ENCODE measurements around the gene NTRK2.

NTRK2 gene

DNA sequence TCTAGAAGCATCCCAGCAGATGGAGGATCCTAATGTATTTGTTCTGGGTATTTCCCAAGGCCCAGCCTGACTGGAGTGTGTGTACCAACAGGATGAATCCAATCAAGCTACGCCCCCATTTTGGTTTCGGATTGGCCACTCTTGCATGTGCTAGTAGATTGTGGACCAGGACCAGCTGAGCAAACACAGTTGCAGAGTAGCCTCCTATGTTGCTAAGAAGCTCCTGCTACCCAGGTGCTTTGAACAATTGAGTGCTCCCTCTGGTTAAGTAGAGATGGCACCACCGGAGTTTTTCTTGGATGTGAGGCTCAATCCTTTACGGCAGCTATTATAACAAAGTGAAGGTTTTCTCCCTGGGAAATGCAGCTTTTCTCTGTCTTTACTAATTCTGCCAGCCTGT lies 204.5 kb downstream of the NTRK2 start:
- Histone ChIP-seq H3K4me3 (ENCODE audit: low read depth, low read length) (no peak overlapping the region), H3K27me3 (replicated peaks) (no peaks in the 10 kb centered on the region), H3K36me3 (replicated peaks) (no peaks in the 10 kb centered on the region), H3K27ac (no peak overlapping the region)
- TF ChIP-seq, protein P1, sequence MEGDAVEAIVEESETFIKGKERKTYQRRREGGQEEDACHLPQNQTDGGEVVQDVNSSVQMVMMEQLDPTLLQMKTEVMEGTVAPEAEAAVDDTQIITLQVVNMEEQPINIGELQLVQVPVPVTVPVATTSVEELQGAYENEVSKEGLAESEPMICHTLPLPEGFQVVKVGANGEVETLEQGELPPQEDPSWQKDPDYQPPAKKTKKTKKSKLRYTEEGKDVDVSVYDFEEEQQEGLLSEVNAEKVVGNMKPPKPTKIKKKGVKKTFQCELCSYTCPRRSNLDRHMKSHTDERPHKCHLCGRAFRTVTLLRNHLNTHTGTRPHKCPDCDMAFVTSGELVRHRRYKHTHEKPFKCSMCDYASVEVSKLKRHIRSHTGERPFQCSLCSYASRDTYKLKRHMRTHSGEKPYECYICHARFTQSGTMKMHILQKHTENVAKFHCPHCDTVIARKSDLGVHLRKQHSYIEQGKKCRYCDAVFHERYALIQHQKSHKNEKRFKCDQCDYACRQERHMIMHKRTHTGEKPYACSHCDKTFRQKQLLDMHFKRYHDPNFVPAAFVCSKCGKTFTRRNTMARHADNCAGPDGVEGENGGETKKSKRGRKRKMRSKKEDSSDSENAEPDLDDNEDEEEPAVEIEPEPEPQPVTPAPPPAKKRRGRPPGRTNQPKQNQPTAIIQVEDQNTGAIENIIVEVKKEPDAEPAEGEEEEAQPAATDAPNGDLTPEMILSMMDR (IDR thresholded peaks at IDR 0.05; ENCODE audit: low read depth, low read length, missing control alignments) = no peak
- DNase-seq = no peak
- in situ Hi-C loops (cut with HindIII; ENCODE audit: low pct_ligation_motif_present, low sequenced_read_pairs) = no loop called here

DNA sequence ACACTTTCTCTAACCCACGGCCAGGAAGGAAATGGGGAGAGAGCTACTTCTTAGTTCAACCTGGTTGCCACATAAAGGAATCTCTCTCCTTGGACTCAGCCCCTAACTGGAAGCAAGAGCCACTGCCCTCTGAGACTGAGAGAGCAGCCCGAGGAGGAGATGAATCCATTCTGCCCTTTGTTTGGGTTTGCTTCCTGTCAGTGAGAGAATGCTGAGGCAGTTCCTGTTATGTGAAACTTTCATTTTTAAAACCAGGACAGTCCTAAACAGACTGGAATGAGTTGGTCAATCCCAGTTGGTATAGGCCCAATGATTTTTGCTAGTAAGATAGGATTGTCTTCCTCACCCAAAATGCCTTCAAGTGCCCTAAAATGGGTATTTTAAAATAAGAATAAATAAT lies 205.1 kb downstream of the NTRK2 start:
- H3K36me3 ChIP-seq (replicated peaks) = no peaks in the 10 kb centered on the region
- peak; percentile 3 for DNase-seq
- TF ChIP-seq, protein P1 (IDR thresholded peaks at IDR 0.05; ENCODE audit: low read depth, low read length, missing control alignments) = no peak
- H3K27ac ChIP-seq = no peak overlapping the region
- no peak overlapping the region for H3K4me3 ChIP-seq (ENCODE audit: low read depth, low read length)
- in situ Hi-C loops (cut with HindIII; ENCODE audit: low pct_ligation_motif_present, low sequenced_read_pairs) = no loop called here
- no peaks in the 10 kb centered on the region for H3K27me3 ChIP-seq (replicated peaks)

DNA sequence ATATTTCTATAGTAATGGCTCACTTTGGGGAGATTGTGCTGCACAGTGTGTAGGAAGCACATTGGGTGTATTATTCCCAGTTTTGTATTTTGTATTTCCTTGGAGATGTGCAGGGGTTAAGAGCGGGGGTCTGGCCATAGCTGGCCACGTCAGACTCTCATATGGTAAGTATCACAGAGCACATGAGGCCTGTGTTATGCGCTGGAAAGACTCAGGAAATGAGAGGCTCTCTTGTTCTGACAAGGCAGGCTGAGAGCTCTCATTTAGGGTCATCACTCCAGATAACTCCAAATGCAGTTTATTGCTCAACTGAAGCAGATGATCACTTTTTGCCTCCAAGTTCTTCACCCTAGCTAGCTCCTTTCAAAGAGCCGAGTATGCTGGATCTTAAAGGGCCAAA lies 205.7 kb downstream of the NTRK2 start:
- H3K27me3 ChIP-seq (replicated peaks) = no peaks in the 10 kb centered on the region
- TF ChIP-seq, protein P1 (IDR thresholded peaks at IDR 0.05; ENCODE audit: low read depth, low read length, missing control alignments) = no peak
- in situ Hi-C loops (cut with HindIII; ENCODE audit: low pct_ligation_motif_present, low sequenced_read_pairs) = no loop called here
- no peaks in the 10 kb centered on the region for H3K36me3 ChIP-seq (replicated peaks)
- no peak overlapping the region for H3K27ac ChIP-seq
- H3K4me3 ChIP-seq (ENCODE audit: low read depth, low read length) = no peak overlapping the region
- DNase-seq = no peak

DNA sequence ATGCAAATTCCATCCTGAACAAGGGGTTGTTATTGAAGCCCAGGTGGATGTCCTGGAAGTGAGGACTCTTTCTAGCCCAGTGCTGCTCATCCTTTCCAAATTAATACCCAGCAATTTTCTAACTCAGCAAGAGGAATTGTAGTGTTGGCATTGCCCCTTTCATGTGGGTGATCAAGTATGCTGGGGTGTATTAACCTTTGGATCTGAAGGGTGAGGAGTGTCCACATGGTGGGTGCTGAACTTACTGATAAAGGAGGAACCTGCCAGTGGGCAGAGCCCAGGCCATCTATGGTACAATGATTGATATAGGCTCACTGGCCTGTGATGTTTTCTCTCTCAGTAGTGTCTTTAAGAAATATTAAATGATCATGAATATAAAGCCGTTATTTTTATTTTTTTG lies 210.1 kb downstream of the NTRK2 start:
- no peaks in the 10 kb centered on the region for H3K36me3 ChIP-seq (replicated peaks)
- H3K27ac ChIP-seq = no peak overlapping the region
- no peak overlapping the region for H3K4me3 ChIP-seq (ENCODE audit: low read depth, low read length)
- DNase-seq = no peak
- H3K27me3 ChIP-seq (replicated peaks) = no peaks in the 10 kb centered on the region
- in situ Hi-C loops (cut with HindIII; ENCODE audit: low pct_ligation_motif_present, low sequenced_read_pairs) = no loop called here
- TF ChIP-seq, protein P1 (IDR thresholded peaks at IDR 0.05; ENCODE audit: low read depth, low read length, missing control alignments) = no peak

DNA sequence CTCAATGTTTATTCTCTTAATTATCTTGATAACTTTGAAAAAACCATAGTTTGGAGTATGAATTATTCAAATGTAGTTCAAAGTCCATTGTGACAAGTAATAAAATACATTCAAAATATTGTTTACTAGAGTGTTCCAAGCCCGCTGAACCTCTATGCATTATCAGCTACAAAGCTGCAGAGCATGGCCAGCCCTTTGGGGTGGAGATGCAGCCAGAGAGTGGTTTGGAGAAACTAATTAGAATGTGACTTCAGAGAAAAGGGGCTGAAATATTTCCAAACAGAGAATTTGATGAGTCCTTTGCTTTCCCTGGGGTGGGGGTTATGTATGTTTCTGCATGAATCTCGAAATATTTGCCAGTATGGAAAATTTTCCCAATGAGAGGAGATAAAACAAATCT lies 211.3 kb downstream of the NTRK2 start:
- in situ Hi-C loops (cut with HindIII; ENCODE audit: low pct_ligation_motif_present, low sequenced_read_pairs) = no loop called here
- no peak overlapping the region for H3K27ac ChIP-seq
- H3K27me3 ChIP-seq (replicated peaks) = no peaks in the 10 kb centered on the region
- DNase-seq = no peak
- TF ChIP-seq, protein P1 (IDR thresholded peaks at IDR 0.05; ENCODE audit: low read depth, low read length, missing control alignments) = no peak
- H3K4me3 ChIP-seq (ENCODE audit: low read depth, low read length) = no peak overlapping the region
- no peaks in the 10 kb centered on the region for H3K36me3 ChIP-seq (replicated peaks)

DNA sequence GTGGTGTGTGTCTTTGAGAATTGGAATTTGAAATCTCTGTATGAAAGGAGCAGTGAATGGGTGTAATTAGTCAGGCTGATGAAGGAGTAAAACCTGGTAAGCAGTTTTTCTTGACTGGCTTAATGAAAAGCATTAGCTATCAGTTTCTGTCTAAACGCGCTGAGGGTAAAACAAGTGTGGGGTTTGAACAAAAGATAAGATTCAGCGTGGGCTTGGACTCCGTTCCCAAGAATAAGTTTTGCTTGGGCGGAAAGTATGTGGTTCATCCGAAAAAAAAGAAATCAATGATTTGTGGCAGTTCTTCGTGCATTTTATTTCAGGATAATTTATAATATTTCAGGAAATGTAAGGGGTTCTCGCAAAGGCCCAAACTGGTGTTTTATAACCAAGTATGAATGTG lies 217.3 kb downstream of the NTRK2 start:
- Histone ChIP-seq H3K36me3 (replicated peaks) (no peaks in the 10 kb centered on the region), H3K27me3 (replicated peaks) (no peaks in the 10 kb centered on the region), H3K27ac (no peak overlapping the region), H3K4me3 (ENCODE audit: low read depth, low read length) (no peak overlapping the region)
- in situ Hi-C loops (cut with HindIII; ENCODE audit: low pct_ligation_motif_present, low sequenced_read_pairs) = no loop called here
- DNase-seq = no peak
- TF ChIP-seq, protein P1 (IDR thresholded peaks at IDR 0.05; ENCODE audit: low read depth, low read length, missing control alignments) = no peak
